Measurements from ENCODE around the gene OSBPL7. TPM values are rescaled to one million over a fixed set of nuclear protein-coding genes. Genes with fewer than 3 reads are reported as not detected.

Gene OSBPL7
- total and polyA plus RNA-seq, 2 of the 4 experiments (the other 2 are of a cell fraction) = 5.2 to 14.5 TPM

DNA sequence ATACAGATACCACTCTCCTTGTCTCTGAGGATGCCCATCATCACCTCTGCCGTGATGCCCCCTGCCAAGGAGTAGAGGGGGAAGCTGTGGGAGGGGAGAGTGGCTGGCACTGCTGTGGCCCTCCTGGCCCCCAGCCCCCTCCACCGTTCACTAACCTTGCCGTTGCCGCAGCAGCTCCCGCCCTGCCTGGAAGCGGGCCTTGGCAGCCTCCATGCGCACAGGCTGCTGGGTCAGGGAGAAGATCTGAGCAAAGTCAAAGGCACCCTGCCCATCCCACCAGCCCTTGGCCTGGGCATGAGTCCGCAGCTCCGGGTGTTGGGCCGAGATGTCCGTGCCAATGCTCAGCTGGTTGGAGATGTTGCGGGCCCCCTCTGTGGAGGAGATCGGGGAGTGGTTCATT, 17.0 kb upstream of the OSBPL7 start:
- ATAC-seq (ENCODE audit: low read depth) (no peak), DNase-seq (no peak)
- no peak overlapping the region for H2BK120ac ChIP-seq (ENCODE audit: low read depth, low read length)
- peaks cover 4% of the 10 kb centered on the region; the same call in 1 of the 2 replicates for H3K9me1 ChIP-seq (ENCODE audit: insufficient read depth, low read length)
- intact Hi-C loops (cut with micrococcal nuclease) (no loop called here), dilution Hi-C loops (cut with HindIII; ENCODE audit: low sequenced_read_pairs, unreplicated experiment) (no loop called here), in situ Hi-C loops (cut with MboI; ENCODE audit: low sequenced_read_pairs) (no loop called here)
- H2BK15ac ChIP-seq (ENCODE audit: low read depth, low read length) = no peak overlapping the region
- TF ChIP-seq NFE2L2 (IDR thresholded peaks at IDR 0.05; ENCODE audit: low read depth, low read length) (no peak), CHD1 (IDR thresholded peaks at IDR 0.05; ENCODE audit: low read depth, low read length) (no peak), CTCF (conservative IDR thresholded peaks at IDR 0.05; ENCODE audit: low read depth, low read length) (no peak)
- TF ChIP-seq, protein P1, sequence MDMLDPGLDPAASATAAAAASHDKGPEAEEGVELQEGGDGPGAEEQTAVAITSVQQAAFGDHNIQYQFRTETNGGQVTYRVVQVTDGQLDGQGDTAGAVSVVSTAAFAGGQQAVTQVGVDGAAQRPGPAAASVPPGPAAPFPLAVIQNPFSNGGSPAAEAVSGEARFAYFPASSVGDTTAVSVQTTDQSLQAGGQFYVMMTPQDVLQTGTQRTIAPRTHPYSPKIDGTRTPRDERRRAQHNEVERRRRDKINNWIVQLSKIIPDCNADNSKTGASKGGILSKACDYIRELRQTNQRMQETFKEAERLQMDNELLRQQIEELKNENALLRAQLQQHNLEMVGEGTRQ (IDR thresholded peaks at IDR 0.05; ENCODE audit: low read depth, low read length) = no peak
- no TSS peak for BruUV-seq (replicated peaks)
- H3K23ac ChIP-seq (ENCODE audit: low read depth, low read length) = no peak overlapping the region
- H4K91ac ChIP-seq (ENCODE audit: insufficient read depth, low read depth, low read length) = no peak overlapping the region
- H4K8ac ChIP-seq (ENCODE audit: low read depth in 2 of 2, low read length in 2 of 2) = no peak overlapping the region
- WGBS, 2 experiments (ENCODE audit: extremely low coverage in 2 of 2, insufficient read length in 1 of 2) = 90% methylated on average over 4 of the region's 13 CpGs; no CpG with 5 or more reads in 1 of the 2 experiments
- H3K27me3 ChIP-seq (ENCODE audit: control insufficient read depth, insufficient read depth, low read length) = no peaks in the 10 kb centered on the region
- H3K14ac ChIP-seq (replicated peaks; ENCODE audit: low read depth, low read length) = no peak overlapping the region
- no peak overlapping the region for H2BK5ac ChIP-seq (ENCODE audit: low read depth, low read length, poor library complexity, severe bottlenecking)
- H4K5ac ChIP-seq (ENCODE audit: low read depth, low read length) = no peak overlapping the region
- no peak overlapping the region for H3K27ac ChIP-seq (ENCODE audit: insufficient read depth, low read length)
- H2AK9ac ChIP-seq (replicated peaks; ENCODE audit: low read depth, low read length, poor library complexity) = no peak overlapping the region
- ChIA-PET POLR2A (ENCODE audit: unreplicated experiment) (no interaction called here), CTCF (no interaction called here)
- peaks cover 8% of the 10 kb centered on the region for H3K36me3 ChIP-seq (ENCODE audit: control insufficient read depth, insufficient read depth, low read length)
- H3K9me3 ChIP-seq (ENCODE audit: control insufficient read depth, insufficient read depth, low read length) = no peaks in the 10 kb centered on the region
- H3K4ac ChIP-seq (ENCODE audit: low read depth, low read length) = no peak overlapping the region
- no peak overlapping the region for H2BK20ac ChIP-seq (ENCODE audit: low read depth, low read length)
- peak overlapping the region; percentile 28 for H2AFZ ChIP-seq (replicated peaks; ENCODE audit: low read length, poor library complexity)
- no peak overlapping the region for H3K56ac ChIP-seq (ENCODE audit: extremely low read depth, insufficient read depth, low read length)
- peaks cover 8 to 22% of the 10 kb centered on the region in 2 experiments; a peak in 3 of 4 replicates for H3K79me1 ChIP-seq (ENCODE audit: low read depth in 1 of 2, low read length in 2 of 2)
- H3K9ac ChIP-seq (ENCODE audit: low read depth, low read length) = no peak overlapping the region
- no peak overlapping the region for H3K4me2 ChIP-seq (ENCODE audit: low read depth, low read length)
- H3K4me3 ChIP-seq (ENCODE audit: insufficient read depth, low read depth, low read length) = no peak overlapping the region
- no peak overlapping the region for H2AK5ac ChIP-seq (ENCODE audit: low read depth, low read length)
- H4K20me1 ChIP-seq (ENCODE audit: insufficient read depth, low read length) = no peaks in the 10 kb centered on the region
- no peak overlapping the region for H3K18ac ChIP-seq (ENCODE audit: low read depth, low read length)
- H3K4me1 ChIP-seq (ENCODE audit: control insufficient read depth, insufficient read depth, low read length) = peaks cover 8% of the 10 kb centered on the region

Measured in IMR-90 (cell line).